GM12878 (cell line): ENCODE data around the gene RRP1B. TPM values are rescaled to one million over a fixed set of nuclear protein-coding genes. Genes with fewer than 3 reads are reported as not detected.

Experiments
- ATAC-seq: fragments of 200-7000 bp; cut with Tn5 transposase; 3 replicates; pipeline ENCODE4 v1.9.1; 2020; ENCODE audit warnings: mild to moderate bottlenecking, moderate library complexity
- BruUV-seq: library from RNA; stranded (reverse); fragments of 400-500 nt; replicated peaks from 2 replicates; lab custom pipeline; 2021; lab: Mats Ljungman, UMichigan
- CTCF ChIA-PET: fragments of 300-600 bp; sonication (Branson Sonifier 250); formaldehyde crosslinking; extraction: SDS; loops from one replicate; lab custom pipeline; 2021; ENCODE audit warnings: inconsistent platforms; lab: Yijun Ruan, JAX
- POLR2A ChIA-PET: fragments of 350-600 bp; formaldehyde crosslinking; extraction: SDS; loops from one replicate; lab custom pipeline; 2021; ENCODE audit warnings: inconsistent platforms; lab: Charles Lee
- RAD21 ChIA-PET: fragments of 300-600 bp; sonication (Branson Sonifier 250); formaldehyde crosslinking; loops from one replicate; lab custom pipeline; 2023; ENCODE audit warnings: antibody characterized with exemption; ENCODE audit not compliant: unreplicated experiment; lab: Charles Lee
- SMC1A ChIA-PET: fragments of 300-600 bp; sonication (Branson Sonifier 250); formaldehyde crosslinking; loops from one replicate; lab custom pipeline; 2023; ENCODE audit not compliant: unreplicated experiment, uncharacterized antibody; lab: Charles Lee
- DNase-seq: peaks from one replicate; pipeline ENCODE4 v3.0.0-alpha.2; 2011; ENCODE audit warnings: low read depth, low spot score
- FAIRE-seq: peaks from 3 replicates; lab custom pipeline; 2011; peaks lifted over from hg19 to GRCh38; lab: Jason Lieb, UNC
- H2AFZ ChIP-seq: 2 replicates; pipeline ENCODE4 v1.6.0; 2011; ENCODE audit warnings: low read depth, low read length, control low read depth; ENCODE audit not compliant: control insufficient read depth
- H3K27ac ChIP-seq: 2 replicates; pipeline ENCODE4 v1.5.1; 2011; ENCODE audit warnings: control low read depth; ENCODE audit not compliant: control insufficient read depth, insufficient read depth
- H3K27me3 ChIP-seq, 2 experiments: replicated peaks in 1 of 2; 2 replicates each; pipeline versions ENCODE4 v1.6.0 to v1.6.1; 2011; ENCODE audit warnings: low read length in 1 of 2; ENCODE audit not compliant: control insufficient read depth in 2 of 2, insufficient read depth in 2 of 2
- H3K36me3 ChIP-seq, 2 experiments: 2 replicates each; pipeline ENCODE4 v1.5.1; 2011; ENCODE audit warnings: low read length in 1 of 2; ENCODE audit not compliant: control insufficient read depth in 2 of 2, insufficient read depth in 2 of 2
- H3K4me1 ChIP-seq: 2 replicates; pipeline ENCODE4 v1.6.1; 2011; ENCODE audit warnings: mild to moderate bottlenecking, low read length, moderate library complexity, mixed read lengths; ENCODE audit not compliant: control insufficient read depth, insufficient read depth
- H3K4me2 ChIP-seq: 2 replicates; pipeline ENCODE4 v1.6.0; 2011; ENCODE audit warnings: control low read depth; ENCODE audit not compliant: control insufficient read depth, insufficient read depth
- H3K4me3 ChIP-seq: fragments of 200-600 bp; sonication (generic); 2 replicates; pipeline ENCODE4 v1.5.1; 2016
- H3K79me2 ChIP-seq: 2 replicates; pipeline ENCODE4 v1.6.0; 2011; ENCODE audit warnings: low read length; ENCODE audit not compliant: control insufficient read depth, insufficient read depth
- H3K9ac ChIP-seq: 2 replicates; pipeline ENCODE4 v1.8.0; 2011; ENCODE audit warnings: low read length, control low read depth, mixed read lengths; ENCODE audit not compliant: control insufficient read depth, insufficient read depth
- H3K9me3 ChIP-seq: replicated peaks from 3 replicates; pipeline ENCODE4 v1.5.1; 2011; ENCODE audit warnings: mild to moderate bottlenecking, low read length; ENCODE audit not compliant: control insufficient read depth, insufficient read depth
- H4K20me1 ChIP-seq: 2 replicates; pipeline ENCODE4 v1.6.0; 2011; ENCODE audit not compliant: control insufficient read depth, insufficient read depth
- MYB ChIP-seq: fragments of 150-350 bp; IDR thresholded peaks from 2 replicates; pipeline ENCODE4 v1.6.1; 2014; ENCODE audit warnings: mild to moderate bottlenecking, low read depth, low read length, borderline replicate concordance
- POLR2A ChIP-seq: IDR thresholded peaks from 2 replicates; pipeline ENCODE4 v1.6.1; 2011; ENCODE audit warnings: low read depth, mild to moderate bottlenecking, low read length
- RAD51 ChIP-seq: fragments of 450-650 bp; IDR thresholded peaks from 2 replicates; pipeline ENCODE4 v1.6.1; 2016; ENCODE audit warnings: moderate library complexity, mild to moderate bottlenecking, inconsistent platforms
- SIN3A ChIP-seq: IDR thresholded peaks from 2 replicates; pipeline ENCODE4 v1.6.1; 2012; ENCODE audit warnings: low read depth, low read length, improper control_type of control experiment
- WGBS: methylation state at CpG from one replicate; pipeline ENCODE4 v1.1.6; 2016; ENCODE audit warnings: low lambda C conversion rate; ENCODE audit not compliant: insufficient replicate concordance, insufficient coverage; ENCODE audit errors: missing lambda C conversion rate; 5-methylcytosine and 5-hydroxymethylcytosine counted together
- in situ Hi-C: fragments of 300-500 bp; cut with MboI; formaldehyde crosslinking; loops from 9 replicates; pipeline ENCODE4 v1.14.3; 2018; ENCODE audit warnings: mixed read lengths
- intact Hi-C: fragments of 100-400 bp; cut with micrococcal nuclease; formaldehyde crosslinking; loops from one replicate; pipeline ENCODE4 v1.14.2; 2022; ENCODE audit not compliant: unreplicated experiment
- polyA plus RNA-seq, 11 experiments: library from polyadenylated mRNA; depleted of rRNA in 4 of 11; unstranded in 6 of 11; stranded (reverse) in 5 of 11; fragments of >200 nt; fragmentation: Nextera tagmentation in 4 of 11; fragmentation: Illumina TruSeq in 1 of 11; extraction: Ambion mirVana in 4 of 11; extraction: Trizol in 1 of 11; gene quantifications; 1 replicate in 1 of 11; 2 replicates in 10 of 11; pipeline versions ENCODE4 v1.2.1 to v1.2.3, GENCODE V29; 2011 to 2016; ENCODE audit warnings: inconsistent platforms in 2 of 11, missing spikeins in 2 of 11, low read depth in 1 of 11
- total RNA-seq, 4 experiments: library from RNA; depleted of rRNA in 3 of 4; stranded (reverse); fragments of >200 nt in 3 of 4; fragmentation: Illumina TruSeq in 1 of 4; extraction: Trizol in 1 of 4; gene quantifications; 2 replicates each; pipeline versions ENCODE4 v1.2.1 to v1.2.3, GENCODE V29; 2013 to 2021
- TF ChIP-seq, protein P1 (sequence below), 3 experiments: IDR thresholded peaks in 2 of 3; conservative IDR thresholded peaks in 1 of 3; 2 replicates each; pipeline ENCODE4 v1.5.1; 2011; ENCODE audit warnings: low read depth in 3 of 3, low read length in 3 of 3, mild to moderate bottlenecking in 3 of 3, control low read depth in 2 of 3, moderate library complexity in 2 of 3, inconsistent platforms in 1 of 3, mixed read lengths in 1 of 3; ENCODE audit not compliant: control insufficient read depth in 2 of 3, insufficient read depth in 1 of 3; ENCODE audit errors: extremely low read depth in 1 of 3

The RRP1B gene
- total and polyA plus RNA-seq, 10 of the 15 experiments (the other 5 are each of a cell fraction or from before 2014, with no cell fraction given), result 8.1 to 57.4 (median 38.1) TPM

DNA sequence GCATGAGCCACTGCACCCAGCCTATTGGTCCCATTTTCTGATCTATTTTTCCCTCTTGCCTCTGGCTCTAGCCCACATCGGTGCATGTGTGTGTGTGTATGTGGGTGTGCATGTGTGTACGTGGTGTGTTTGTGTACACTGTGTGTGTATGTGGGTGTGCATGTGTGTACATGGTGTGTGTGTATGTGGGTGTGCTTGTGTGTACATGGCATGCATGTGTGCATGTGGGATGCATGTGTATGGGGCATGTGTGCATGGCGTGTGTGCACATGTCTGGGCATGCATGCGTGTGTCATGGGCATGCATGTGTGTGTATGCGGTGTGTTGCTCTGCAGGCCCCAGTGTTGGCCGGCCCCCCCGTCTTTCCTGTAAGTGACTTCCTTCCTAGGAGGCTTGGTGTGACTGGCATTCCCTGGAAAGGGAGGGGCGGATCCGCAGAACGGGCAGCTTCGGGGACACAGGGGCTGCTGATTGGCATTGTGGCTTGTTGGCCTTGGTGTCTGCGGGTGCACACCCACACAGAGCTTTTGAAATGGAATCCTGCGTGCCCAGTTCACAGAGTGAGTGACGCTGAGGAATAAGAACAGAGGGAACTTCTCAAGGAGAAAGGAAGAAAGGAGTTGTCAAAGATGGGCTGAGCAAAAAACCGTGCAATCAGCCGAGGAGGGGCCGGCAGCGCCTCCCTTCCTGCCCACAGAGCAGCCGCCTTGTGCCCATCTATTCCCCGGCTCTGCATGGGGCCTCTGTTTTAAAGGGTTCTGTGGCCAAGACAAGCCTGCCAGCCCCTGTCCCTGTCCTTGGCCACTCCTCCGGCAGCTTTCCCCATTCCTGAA, 67.5 kb downstream of the RRP1B start:
- Histone ChIP-seq H3K9me3 (no peaks in the 10 kb centered on the region), H3K4me1 (peaks cover 50% of the 10 kb centered on the region), H3K79me2 (peaks cover 63% of the 10 kb centered on the region), H3K4me3 (no peak overlapping the region), H3K27me3 (no peaks in the 10 kb centered on the region), H4K20me1 (no peaks in the 10 kb centered on the region; the same call in 1 of the 2 replicates), H2AFZ (no peak overlapping the region), H3K36me3 (peaks cover 4 to 6% of the 10 kb centered on the region in 2 experiments; a peak in 3 of 4 replicates), H3K4me2 (peak overlapping the region; percentile 71), H3K27ac (no peak overlapping the region), H3K9ac (no peak overlapping the region)
- POLR2A ChIA-PET, result interaction anchor here (0.7 to 1.3 kb wide), 2 partner anchors 21 to 63 kb away, joined by 4 read pairs; no protein-coding TSS in a partner anchor
- SMC1A ChIA-PET, result interaction anchor here (1.1 to 2.9 kb wide), 5 partner anchors 9 to 65 kb away, joined by 3 to 18 read pairs (median 6); partner anchors contain the start of gene RRP1
- 88% methylated on average over 21 of the region's 21 CpGs for WGBS
- RAD21 ChIA-PET, result interaction anchor here (0.9 to 1.6 kb wide), 2 partner anchors 194 to 286 kb away, joined by 5 read pairs; no protein-coding TSS in a partner anchor
- no TSS peak for BruUV-seq
- intact Hi-C loops, result loop anchor here (5.0 kb wide), 2 partner anchors 50 to 115 kb away; partner anchors contain the start of gene CSTB
- ATAC-seq, result no peak
- no peak for DNase-seq
- FAIRE-seq, result no peak
- CTCF ChIA-PET, result interaction anchor here (0.7 to 3.7 kb wide), 3 partner anchors 10 to 82 kb away, joined by 3 to 18 read pairs (median 5); no protein-coding TSS in a partner anchor
- in situ Hi-C loops, result no loop called here
- TF ChIP-seq POLR2A (peak; percentile 58), RAD51 (no peak)

DNA sequence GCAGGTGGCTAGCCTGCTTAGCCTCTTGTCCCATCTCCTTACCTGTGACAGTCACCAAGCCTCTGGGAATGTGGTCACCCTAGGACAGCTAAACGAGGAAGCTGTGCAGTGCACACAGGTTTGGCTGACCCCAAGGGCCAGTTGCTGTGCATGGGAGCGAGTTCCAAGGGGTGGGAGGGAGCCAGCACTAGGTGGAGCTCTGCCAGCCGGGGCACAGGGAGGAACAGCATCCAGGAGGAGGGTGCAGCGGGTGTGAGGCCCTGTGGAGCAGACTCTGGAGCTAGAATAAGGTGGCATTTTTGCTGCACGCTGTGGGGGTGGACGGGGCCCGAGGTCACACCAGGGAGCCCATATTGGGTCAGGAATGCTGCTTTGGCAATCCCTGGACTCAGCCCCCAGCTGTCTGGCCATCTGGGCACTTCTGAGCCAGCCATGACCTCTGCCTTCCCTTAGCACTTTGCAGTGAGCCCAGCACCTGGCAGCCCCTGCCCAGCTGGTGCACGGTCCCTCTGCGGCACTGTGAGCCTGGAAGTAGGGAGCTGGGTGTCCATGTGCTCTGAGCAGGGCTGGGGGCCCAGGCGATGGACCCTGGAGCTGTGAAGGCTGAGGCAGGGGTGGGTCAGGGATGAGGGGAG, 68.3 kb downstream of the RRP1B start:
- ChIA-PET POLR2A (interaction anchor here (0.5 to 1.8 kb wide), 6 partner anchors 8 to 63 kb away, joined by 4 to 8 read pairs (median 4); no protein-coding TSS in a partner anchor), SMC1A (interaction anchor here (1.1 to 2.9 kb wide), 6 partner anchors 9 to 66 kb away, joined by 3 to 18 read pairs (median 6); partner anchors contain the start of gene RRP1)

More for the DNA sequence above, 68.3 kb downstream of the RRP1B start:
- no TSS peak for BruUV-seq
- Histone ChIP-seq H3K36me3 (peaks cover 4 to 9% of the 10 kb centered on the region in 2 experiments; a peak in 3 of 4 replicates), H3K9me3 (no peaks in the 10 kb centered on the region), H3K79me2 (peaks cover 57% of the 10 kb centered on the region), H4K20me1 (no peaks in the 10 kb centered on the region; the same call in 1 of the 2 replicates), H3K4me2 (peak overlapping the region; percentile 71), H3K4me1 (peaks cover 50% of the 10 kb centered on the region), H2AFZ (no peak overlapping the region), H3K4me3 (peak overlapping the region; percentile 80), H3K27ac (peak overlapping the region; percentile 49), H3K9ac (no peak overlapping the region), H3K27me3 (no peaks in the 10 kb centered on the region)
- ATAC-seq (no peak), DNase-seq (no peak), FAIRE-seq (no peak)
- CTCF ChIA-PET, result interaction anchor here (0.7 to 3.7 kb wide), 12 partner anchors 8 to 82 kb away, joined by 3 to 18 read pairs (median 4); partner anchors contain the start of gene PDXK
- TF ChIP-seq POLR2A, result 0 out of 2 replicates have a peak, but pooled peaks have one; percentile 23
- TF ChIP-seq, protein P1, sequence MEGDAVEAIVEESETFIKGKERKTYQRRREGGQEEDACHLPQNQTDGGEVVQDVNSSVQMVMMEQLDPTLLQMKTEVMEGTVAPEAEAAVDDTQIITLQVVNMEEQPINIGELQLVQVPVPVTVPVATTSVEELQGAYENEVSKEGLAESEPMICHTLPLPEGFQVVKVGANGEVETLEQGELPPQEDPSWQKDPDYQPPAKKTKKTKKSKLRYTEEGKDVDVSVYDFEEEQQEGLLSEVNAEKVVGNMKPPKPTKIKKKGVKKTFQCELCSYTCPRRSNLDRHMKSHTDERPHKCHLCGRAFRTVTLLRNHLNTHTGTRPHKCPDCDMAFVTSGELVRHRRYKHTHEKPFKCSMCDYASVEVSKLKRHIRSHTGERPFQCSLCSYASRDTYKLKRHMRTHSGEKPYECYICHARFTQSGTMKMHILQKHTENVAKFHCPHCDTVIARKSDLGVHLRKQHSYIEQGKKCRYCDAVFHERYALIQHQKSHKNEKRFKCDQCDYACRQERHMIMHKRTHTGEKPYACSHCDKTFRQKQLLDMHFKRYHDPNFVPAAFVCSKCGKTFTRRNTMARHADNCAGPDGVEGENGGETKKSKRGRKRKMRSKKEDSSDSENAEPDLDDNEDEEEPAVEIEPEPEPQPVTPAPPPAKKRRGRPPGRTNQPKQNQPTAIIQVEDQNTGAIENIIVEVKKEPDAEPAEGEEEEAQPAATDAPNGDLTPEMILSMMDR (IDR thresholded peaks at IDR 0.05 in 2 of 3, conservative IDR thresholded peaks at IDR 0.05 in 1 of 3; ENCODE audit: control insufficient read depth in 2 of 3, extremely low read depth in 1 of 3, insufficient read depth in 1 of 3, low read depth in 3 of 3, low read length in 3 of 3), result peak in 1 of 3 experiments; percentile 9; a peak in 2 of 6 replicates
- no peak for TF ChIP-seq SIN3A
- no peak for TF ChIP-seq MYB
- intact Hi-C loops (loop anchor here (5.0 kb wide), 2 partner anchors 50 to 115 kb away; partner anchors contain the start of gene CSTB), in situ Hi-C loops (no loop called here)
- RAD21 ChIA-PET, result interaction anchor here (0.7 to 2.0 kb wide), 6 partner anchors 8 to 285 kb away, joined by 3 to 16 read pairs (median 5); no protein-coding TSS in a partner anchor
- WGBS, result 90% methylated on average over 10 of the region's 10 CpGs
